ENCODE data around the gene ATAD5.
A peak's percentile ranks its signal among the peaks of the same experiment; 100 is the strongest.
"Not testable (repeated sequence)": the region's sequence is repeated elsewhere in the genome, so short reads cannot be mapped to it uniquely, and the experiment has no call there.

ATAD5 gene

GRCh38 chr17:30809867-30810266 lies 21.9 kb upstream of the ATAD5 start:
- peaks cover 11% of the 10 kb centered on the region for H3K4me1 ChIP-seq (ENCODE audit: control insufficient read depth, insufficient read depth, low read length)
- peaks cover 7% of the 10 kb centered on the region; the same call in 1 of the 2 replicates for H3K36me3 ChIP-seq (ENCODE audit: control insufficient read depth, insufficient read depth, low read length)
- no peaks in the 10 kb centered on the region for H3K9me3 ChIP-seq (ENCODE audit: control insufficient read depth, insufficient read depth, low read length)
- no peak overlapping the region for H3K27ac ChIP-seq (ENCODE audit: low read depth, low read length)
- H3K27me3 ChIP-seq (ENCODE audit: control insufficient read depth, insufficient read depth, low read length) = no peaks in the 10 kb centered on the region
- no peak overlapping the region for H3K4me3 ChIP-seq (ENCODE audit: low read depth, low read length)
- no peak overlapping the region for H3K9ac ChIP-seq (ENCODE audit: low read depth, low read length)

- H3K4me3 ChIP-seq (ENCODE audit: low read depth, low read length) = no peak overlapping the region
- no peak overlapping the region for H3K27ac ChIP-seq (ENCODE audit: low read depth, low read length)
- H3K4me1 ChIP-seq (ENCODE audit: control insufficient read depth, insufficient read depth, low read length) = peaks cover 7% of the 10 kb centered on the region
- peaks cover 7% of the 10 kb centered on the region; the same call in 1 of the 2 replicates for H3K36me3 ChIP-seq (ENCODE audit: control insufficient read depth, insufficient read depth, low read length)
- H3K27me3 ChIP-seq (ENCODE audit: control insufficient read depth, insufficient read depth, low read length) = no peaks in the 10 kb centered on the region
- no peak overlapping the region for H3K9ac ChIP-seq (ENCODE audit: low read depth, low read length)
- no peaks in the 10 kb centered on the region for H3K9me3 ChIP-seq (ENCODE audit: control insufficient read depth, insufficient read depth, low read length)
These were observed 19.3 kb upstream of the ATAD5 start for GRCh38 chr17:30812218-30813177.

- H3K36me3 ChIP-seq (ENCODE audit: control insufficient read depth, insufficient read depth, low read length) = peaks cover 10% of the 10 kb centered on the region
- H3K4me1 ChIP-seq (ENCODE audit: control insufficient read depth, insufficient read depth, low read length); H3K27me3 ChIP-seq (ENCODE audit: control insufficient read depth, insufficient read depth, low read length); H3K4me3 ChIP-seq (ENCODE audit: low read depth, low read length); H3K9me3 ChIP-seq (ENCODE audit: control insufficient read depth, insufficient read depth, low read length); H3K27ac ChIP-seq (ENCODE audit: low read depth, low read length); H3K9ac ChIP-seq (ENCODE audit: low read depth, low read length): not testable (repeated sequence)
These were observed 17.5 kb upstream of the ATAD5 start for GRCh38 chr17:30814236-30814635.

GRCh38 chr17:30814860-30815259 lies 16.9 kb upstream of the ATAD5 start:
- H3K4me3 ChIP-seq (ENCODE audit: low read depth, low read length); H3K27ac ChIP-seq (ENCODE audit: low read depth, low read length); H3K4me1 ChIP-seq (ENCODE audit: control insufficient read depth, insufficient read depth, low read length); H3K9me3 ChIP-seq (ENCODE audit: control insufficient read depth, insufficient read depth, low read length); H3K9ac ChIP-seq (ENCODE audit: low read depth, low read length); H3K27me3 ChIP-seq (ENCODE audit: control insufficient read depth, insufficient read depth, low read length); H3K36me3 ChIP-seq (ENCODE audit: control insufficient read depth, insufficient read depth, low read length): not testable (repeated sequence)

- Histone ChIP-seq H3K27me3 (ENCODE audit: control insufficient read depth, insufficient read depth, low read length) (no peaks in the 10 kb centered on the region), H3K27ac (ENCODE audit: low read depth, low read length) (no peak overlapping the region), H3K9me3 (ENCODE audit: control insufficient read depth, insufficient read depth, low read length) (no peaks in the 10 kb centered on the region), H3K9ac (ENCODE audit: low read depth, low read length) (no peak overlapping the region), H3K4me3 (ENCODE audit: low read depth, low read length) (no peak overlapping the region), H3K36me3 (ENCODE audit: control insufficient read depth, insufficient read depth, low read length) (peaks cover 7% of the 10 kb centered on the region), H3K4me1 (ENCODE audit: control insufficient read depth, insufficient read depth, low read length) (no peaks in the 10 kb centered on the region)
These were observed 15.6 kb upstream of the ATAD5 start for GRCh38 chr17:30816165-30816564.

GRCh38 chr17:30819971-30820705 lies 11.6 kb upstream of the ATAD5 start:
- H3K4me1 ChIP-seq (ENCODE audit: control insufficient read depth, insufficient read depth, low read length) = peaks cover 7% of the 10 kb centered on the region
- H3K27ac ChIP-seq (ENCODE audit: low read depth, low read length) = no peak overlapping the region

GRCh38 chr17:30821871-30822723 lies 9.7 kb upstream of the ATAD5 start:
- no peak overlapping the region for H3K4me3 ChIP-seq (ENCODE audit: low read depth, low read length)
- peaks cover 10% of the 10 kb centered on the region for H3K4me1 ChIP-seq (ENCODE audit: control insufficient read depth, insufficient read depth, low read length)
- H3K27ac ChIP-seq (ENCODE audit: low read depth, low read length) = no peak overlapping the region
- H3K27me3 ChIP-seq (ENCODE audit: control insufficient read depth, insufficient read depth, low read length) = no peaks in the 10 kb centered on the region
- H3K9ac ChIP-seq (ENCODE audit: low read depth, low read length) = no peak overlapping the region
- peaks cover 7% of the 10 kb centered on the region for H3K36me3 ChIP-seq (ENCODE audit: control insufficient read depth, insufficient read depth, low read length)
- H3K9me3 ChIP-seq (ENCODE audit: control insufficient read depth, insufficient read depth, low read length) = no peaks in the 10 kb centered on the region

More at GRCh38 chr17:30819971-30820705, 11.6 kb upstream of the ATAD5 start:
- Histone ChIP-seq H3K27me3 (ENCODE audit: control insufficient read depth, insufficient read depth, low read length) (no peaks in the 10 kb centered on the region), H3K36me3 (ENCODE audit: control insufficient read depth, insufficient read depth, low read length) (peaks cover 7% of the 10 kb centered on the region), H3K9ac (ENCODE audit: low read depth, low read length) (no peak overlapping the region), H3K9me3 (ENCODE audit: control insufficient read depth, insufficient read depth, low read length) (no peaks in the 10 kb centered on the region), H3K4me3 (ENCODE audit: low read depth, low read length) (no peak overlapping the region)

- H3K4me1 ChIP-seq (ENCODE audit: control insufficient read depth, insufficient read depth, low read length); H3K9me3 ChIP-seq (ENCODE audit: control insufficient read depth, insufficient read depth, low read length); H3K27ac ChIP-seq (ENCODE audit: low read depth, low read length); H3K36me3 ChIP-seq (ENCODE audit: control insufficient read depth, insufficient read depth, low read length); H3K27me3 ChIP-seq (ENCODE audit: control insufficient read depth, insufficient read depth, low read length); H3K9ac ChIP-seq (ENCODE audit: low read depth, low read length): not testable (repeated sequence)
- peak overlapping the region; percentile 93; the same call in 1 of the 2 replicates for H3K4me3 ChIP-seq (ENCODE audit: low read depth, low read length)
These were observed 8.8 kb upstream of the ATAD5 start for GRCh38 chr17:30822919-30823318.

GRCh38 chr17:30823421-30823820 lies 8.3 kb upstream of the ATAD5 start:
- Histone ChIP-seq H3K36me3 (ENCODE audit: control insufficient read depth, insufficient read depth, low read length) (peaks cover 7% of the 10 kb centered on the region), H3K9ac (ENCODE audit: low read depth, low read length) (peak overlapping the region; percentile 88), H3K9me3 (ENCODE audit: control insufficient read depth, insufficient read depth, low read length) (no peaks in the 10 kb centered on the region), H3K4me3 (ENCODE audit: low read depth, low read length) (peak overlapping the region; percentile 93), H3K27ac (ENCODE audit: low read depth, low read length) (peak overlapping the region; percentile 95), H3K27me3 (ENCODE audit: control insufficient read depth, insufficient read depth, low read length) (no peaks in the 10 kb centered on the region), H3K4me1 (ENCODE audit: control insufficient read depth, insufficient read depth, low read length) (peaks cover 10% of the 10 kb centered on the region)

- H3K4me3 ChIP-seq (ENCODE audit: low read depth, low read length) = peak overlapping the region; percentile 93
- peak overlapping the region; percentile 95 for H3K27ac ChIP-seq (ENCODE audit: low read depth, low read length)
- peaks cover 10% of the 10 kb centered on the region for H3K4me1 ChIP-seq (ENCODE audit: control insufficient read depth, insufficient read depth, low read length)
- no peaks in the 10 kb centered on the region for H3K27me3 ChIP-seq (ENCODE audit: control insufficient read depth, insufficient read depth, low read length)
- H3K9ac ChIP-seq (ENCODE audit: low read depth, low read length) = peak overlapping the region; percentile 88
- H3K9me3 ChIP-seq (ENCODE audit: control insufficient read depth, insufficient read depth, low read length) = no peaks in the 10 kb centered on the region
- H3K36me3 ChIP-seq (ENCODE audit: control insufficient read depth, insufficient read depth, low read length) = peaks cover 5% of the 10 kb centered on the region
These were observed 7.8 kb upstream of the ATAD5 start for GRCh38 chr17:30824002-30824355.
